H1 (cell line): ENCODE measurements around the gene TBX3. TPM values are rescaled to one million over a fixed set of nuclear protein-coding genes. Genes with fewer than 3 reads are reported as not detected.

ENCODE experiments used
- CTCF ChIA-PET: fragments of 300-600 bp; sonication (Branson Sonifier 250); formaldehyde crosslinking; loops from one replicate; lab custom pipeline; 2021; ENCODE audit not compliant: partially characterized antibody; lab: Charles Lee
- POLR2A ChIA-PET: fragments of 300-600 bp; sonication (Branson Sonifier 250); formaldehyde crosslinking; loops from one replicate; lab custom pipeline; 2021; ENCODE audit warnings: inconsistent platforms; ENCODE audit not compliant: partially characterized antibody; lab: Charles Lee
- DNase-seq, 2 experiments: peaks; one replicate each; pipeline versions ENCODE4 v3.0.0 to v3.0.0-alpha.2; 2010 to 2022; ENCODE audit warnings: low spot score in 2 of 2, low read depth in 1 of 2, mixed read lengths in 1 of 2
- FAIRE-seq: peaks from 2 replicates; lab custom pipeline; 2011; peaks lifted over from hg19 to GRCh38; lab: Jason Lieb, UNC
- H2AFZ ChIP-seq: 2 replicates; pipeline ENCODE4 v1.8.1; 2012; ENCODE audit warnings: low read length, inconsistent platforms
- H2AK5ac ChIP-seq: 2 replicates; pipeline ENCODE4 v1.6.1; 2013; ENCODE audit warnings: low read depth, low read length
- H2BK120ac ChIP-seq: replicated peaks from 2 replicates; pipeline ENCODE3; 2013; ENCODE audit warnings: low read depth, low read length, inconsistent platforms
- H2BK12ac ChIP-seq: 2 replicates; pipeline ENCODE4 v1.6.1; 2013; ENCODE audit warnings: low read depth, low read length
- H2BK15ac ChIP-seq: 2 replicates; pipeline ENCODE4 v1.6.1; 2013; ENCODE audit warnings: low read length
- H2BK20ac ChIP-seq: 2 replicates; pipeline ENCODE4 v1.6.1; 2013; ENCODE audit warnings: low read length
- H2BK5ac ChIP-seq: 2 replicates; pipeline ENCODE4 v1.6.1; 2013; ENCODE audit warnings: low read depth, low read length
- H3K14ac ChIP-seq: 2 replicates; pipeline ENCODE4 v1.6.1; 2013; ENCODE audit warnings: inconsistent platforms; ENCODE audit not compliant: insufficient read length
- H3K18ac ChIP-seq: 2 replicates; pipeline ENCODE4 v1.6.1; 2013; ENCODE audit warnings: low read length; ENCODE audit errors: extremely low read depth
- H3K23ac ChIP-seq: 2 replicates; pipeline ENCODE4 v1.6.1; 2013; ENCODE audit warnings: inconsistent platforms; ENCODE audit not compliant: insufficient read length
- H3K23me2 ChIP-seq: 2 replicates; pipeline ENCODE4 v1.6.1; 2013; ENCODE audit warnings: low read depth, low read length
- H3K27ac ChIP-seq: 2 replicates; pipeline ENCODE4 v1.6.1; 2011; ENCODE audit warnings: low read depth, low read length, inconsistent platforms
- H3K27me3 ChIP-seq, 4 experiments: replicated peaks in 1 of 4; 1 replicate in 1 of 4; 2 replicates in 3 of 4; pipeline versions ENCODE4 v1.6.1 to v1.8.1; 2011 to 2013; ENCODE audit warnings: low read length in 3 of 4, mild to moderate bottlenecking in 3 of 4, inconsistent platforms in 2 of 4, mixed read lengths in 2 of 4, moderate library complexity in 1 of 4; ENCODE audit not compliant: control insufficient read depth in 3 of 4, insufficient read depth in 3 of 4; ENCODE audit errors: extremely low read depth in 1 of 4
- H3K36me3 ChIP-seq, 4 experiments: 2 replicates each; pipeline versions ENCODE4 v1.6.1 to v1.8.1; 2011 to 2013; ENCODE audit warnings: mild to moderate bottlenecking in 4 of 4, low read length in 3 of 4, moderate library complexity in 2 of 4, control low read depth in 1 of 4, inconsistent platforms in 1 of 4; ENCODE audit not compliant: insufficient read depth in 4 of 4, control insufficient read depth in 2 of 4
- H3K4ac ChIP-seq: replicated peaks from 2 replicates; pipeline ENCODE3; 2013; ENCODE audit warnings: low read length, low read depth, mixed read lengths, inconsistent platforms; ENCODE audit not compliant: insufficient read length
- H3K4me1 ChIP-seq, 4 experiments: replicated peaks in 1 of 4; 1 replicate in 1 of 4; 2 replicates in 3 of 4; pipeline versions ENCODE4 v1.6.1 to v1.8.1; 2011 to 2013; ENCODE audit warnings: low read length in 3 of 4, inconsistent platforms in 2 of 4, mixed read lengths in 1 of 4; ENCODE audit not compliant: insufficient read depth in 4 of 4, control insufficient read depth in 3 of 4
- H3K4me2 ChIP-seq, 2 experiments: 2 replicates each; pipeline versions ENCODE4 v1.6.1 to v1.8.1; 2011 to 2013; ENCODE audit warnings: low read depth in 2 of 2, low read length in 2 of 2, control low read depth in 1 of 2, inconsistent platforms in 1 of 2, mild to moderate bottlenecking in 1 of 2; ENCODE audit not compliant: insufficient read depth in 1 of 2
- H3K4me3 ChIP-seq, 4 experiments: fragments of 200-600, 300-600 bp in 1 of 4; sonication (generic), shearing (Covaris generic), sonication (Bioruptor Twin) in 1 of 4; 2 replicates each; pipeline versions ENCODE4 v1.5.1 to v1.8.1; 2011 to 2016; ENCODE audit warnings: low read length in 4 of 4, low read depth in 3 of 4, control low read depth in 2 of 4, inconsistent platforms in 2 of 4, mild to moderate bottlenecking in 2 of 4, mixed read lengths in 1 of 4, moderate library complexity in 1 of 4; ENCODE audit not compliant: insufficient read depth in 2 of 4; ENCODE audit errors: extremely low read depth in 1 of 4
- H3K56ac ChIP-seq: replicated peaks from 2 replicates; pipeline ENCODE3; 2013; ENCODE audit warnings: low read depth, mild to moderate bottlenecking, mixed read lengths, low read length, inconsistent platforms; ENCODE audit not compliant: insufficient read length
- H3K79me1 ChIP-seq: 2 replicates; pipeline ENCODE4 v1.6.1; 2013; ENCODE audit warnings: low read depth, low read length, control low read depth
- H3K79me2 ChIP-seq, 2 experiments: 2 replicates each; pipeline versions ENCODE4 v1.6.1 to v1.8.1; 2012 to 2013; ENCODE audit warnings: low read length in 2 of 2, mild to moderate bottlenecking in 2 of 2, inconsistent platforms in 1 of 2; ENCODE audit not compliant: insufficient read depth in 2 of 2, control insufficient read depth in 1 of 2
- H3K9ac ChIP-seq, 4 experiments: replicated peaks in 1 of 4; 1 replicate in 1 of 4; 2 replicates in 3 of 4; pipeline versions ENCODE4 v1.6.1 to v1.8.1; 2011 to 2013; ENCODE audit warnings: low read depth in 3 of 4, low read length in 3 of 4, control low read depth in 2 of 4, mild to moderate bottlenecking in 2 of 4, moderate library complexity in 2 of 4, inconsistent platforms in 1 of 4; ENCODE audit errors: extremely low read depth in 1 of 4
- H3K9me3 ChIP-seq, 2 experiments: 2 replicates each; pipeline versions ENCODE4 v1.6.1 to v1.8.1; 2012 to 2013; ENCODE audit warnings: mild to moderate bottlenecking in 2 of 2, moderate library complexity in 2 of 2, control low read depth in 1 of 2, inconsistent platforms in 1 of 2, low read depth in 1 of 2, low read length in 1 of 2, mixed read lengths in 1 of 2; ENCODE audit not compliant: insufficient read depth in 2 of 2
- H4K20me1 ChIP-seq, 2 experiments: replicated peaks in 1 of 2; 2 replicates each; pipeline versions ENCODE3 to v1.8.1; 2011 to 2013; ENCODE audit warnings: inconsistent platforms in 2 of 2, low read length in 2 of 2, mild to moderate bottlenecking in 1 of 2; ENCODE audit not compliant: insufficient read depth in 2 of 2, control insufficient read depth in 1 of 2
- H4K5ac ChIP-seq: 2 replicates; pipeline ENCODE4 v1.6.1; 2013; ENCODE audit warnings: low read length, low read depth, mixed read lengths, inconsistent platforms; ENCODE audit not compliant: insufficient read length
- H4K8ac ChIP-seq: 2 replicates; pipeline ENCODE4 v1.8.0; 2013; ENCODE audit warnings: mild to moderate bottlenecking, moderate library complexity, low read length, inconsistent platforms; ENCODE audit not compliant: insufficient read depth; ENCODE audit errors: extremely low read depth
- H4K91ac ChIP-seq: replicated peaks from 2 replicates; pipeline ENCODE3; 2013; ENCODE audit warnings: low read length, mixed read lengths, inconsistent platforms; ENCODE audit not compliant: insufficient read length
- BACH1 ChIP-seq: IDR thresholded peaks from 2 replicates; pipeline ENCODE4 v1.6.1; 2012; ENCODE audit warnings: low read length, improper control_type of control experiment
- CBX8 ChIP-seq: fragments of 300-800, 300-1000 bp; sonication (generic); IDR thresholded peaks from 2 replicates; pipeline ENCODE4 v1.7.1; 2016; ENCODE audit warnings: low read depth, low read length, borderline replicate concordance
- CREB1 ChIP-seq: IDR thresholded peaks from 2 replicates; pipeline ENCODE4 v1.6.1; 2012; ENCODE audit warnings: inconsistent platforms
- EZH2 ChIP-seq: fragments of 200-600 bp; sonication (generic); IDR thresholded peaks from 2 replicates; pipeline ENCODE4 v1.7.1; 2012; ENCODE audit warnings: low read depth, mild to moderate bottlenecking, moderate library complexity, low read length, inconsistent platforms; ENCODE audit not compliant: severe bottlenecking
- FOSL1 ChIP-seq: IDR thresholded peaks from 2 replicates; pipeline ENCODE4 v1.6.1; 2011; ENCODE audit warnings: mild to moderate bottlenecking, low read depth, low read length, moderate library complexity; ENCODE audit not compliant: insufficient read depth
- RNF2 ChIP-seq: fragments of 200-900, 300-1000 bp; sonication (generic); IDR thresholded peaks from 2 replicates; pipeline ENCODE4 v1.7.1; 2016; ENCODE audit warnings: borderline replicate concordance, low read depth, mild to moderate bottlenecking, antibody characterized with exemption, low read length; ENCODE audit not compliant: poor library complexity, severe bottlenecking; ENCODE audit errors: missing control alignments
- SUZ12 ChIP-seq: fragments of 200-600 bp; sonication (generic); IDR thresholded peaks from 2 replicates; pipeline ENCODE4 v1.6.1; 2012; ENCODE audit warnings: mild to moderate bottlenecking, inconsistent platforms, low read length, moderate library complexity, mixed read lengths
- WGBS, 2 experiments: shearing (Covaris generic) in 1 of 2; methylation state at CpG; one replicate each; pipeline versions ENCODE4 v1.1.6 to v1.1.7; 2013 to 2015; ENCODE audit warnings: low lambda C conversion rate in 2 of 2, mixed read lengths in 2 of 2, inconsistent platforms in 1 of 2, low coverage in 1 of 2, missing lambda C conversion rate in 1 of 2; ENCODE audit not compliant: insufficient replicate concordance in 2 of 2, insufficient coverage in 1 of 2, insufficient read length in 1 of 2; ENCODE audit errors: extremely low coverage in 1 of 2, missing lambda C conversion rate in 1 of 2; 5-methylcytosine and 5-hydroxymethylcytosine counted together
- polyA plus RNA-seq, 7 experiments: library from polyadenylated mRNA; depleted of rRNA in 3 of 7; stranded (reverse) in 5 of 7; unstranded in 2 of 7; fragments of >200 nt in 5 of 7; fragments of 200-250 nt in 2 of 7; gene quantifications; 1 replicate in 5 of 7; 2 replicates in 1 of 7; 4 replicates in 1 of 7; pipeline versions ENCODE4 v1.2.1 to v1.2.3, GENCODE V29; 2011 to 2013; ENCODE audit warnings: missing spikeins in 2 of 7, mixed read lengths in 2 of 7
- total RNA-seq: library from RNA; stranded (reverse); fragmentation: NEBNext Ultra II Directional; extraction: Animal tissue kit (Norgen Biotek cat#: 25700); gene quantifications from 2 replicates; pipeline ENCODE4 v1.2.1, GENCODE V29; 2021

Gene TBX3
- total and polyA plus RNA-seq, 2 of the 8 experiments (the other 6 are each of a cell fraction or from before 2014, with no cell fraction given) = 0.09 to 1.0 TPM

DNA sequence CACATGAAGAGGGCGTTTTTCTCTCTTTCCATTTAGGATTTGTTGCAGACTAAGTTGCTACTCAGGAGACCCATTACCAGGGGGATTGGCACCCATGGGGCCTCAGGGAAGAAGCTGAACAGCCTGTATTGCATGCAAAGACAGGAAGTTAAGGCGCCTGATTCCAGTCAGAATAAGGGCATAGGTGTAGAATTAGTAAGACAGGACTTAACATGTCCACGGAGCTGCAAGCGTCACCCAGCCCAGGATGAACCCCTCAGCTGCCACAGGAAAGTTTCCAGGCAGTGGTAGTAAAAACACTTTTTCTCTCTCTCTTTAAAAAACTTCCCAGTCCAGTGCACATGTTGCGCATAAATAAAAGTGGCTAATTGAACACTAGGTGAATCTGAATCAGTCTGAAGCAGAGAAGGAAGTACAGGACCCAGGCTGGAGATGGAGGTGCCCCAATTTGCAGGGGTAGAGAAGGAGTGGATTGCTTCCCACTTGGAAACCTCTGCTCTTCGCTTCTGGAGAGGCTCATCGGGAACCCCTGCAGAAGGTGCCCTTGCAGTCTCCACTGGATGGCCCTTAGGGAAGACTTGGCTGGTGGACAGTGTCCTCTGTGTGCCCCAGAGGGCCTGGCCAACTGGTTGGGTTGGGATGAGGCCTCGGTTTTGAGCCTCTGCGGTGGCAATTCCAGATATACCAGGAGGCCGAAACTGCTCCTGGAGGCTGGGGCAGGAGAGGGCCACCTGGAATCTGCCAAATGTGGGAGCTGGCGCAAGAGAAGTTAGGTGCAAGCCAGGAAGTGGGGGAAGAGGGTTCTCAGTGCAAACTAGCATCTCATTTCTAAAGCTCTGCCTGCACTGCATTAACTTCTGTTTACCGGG, 10.7 kb upstream of the TBX3 start:
- ChIA-PET POLR2A (interaction anchor here (0.7 to 1.2 kb wide), 4 partner anchors 12 to 25 kb away, joined by 3 to 4 read pairs (median 3); no protein-coding TSS in a partner anchor), CTCF (interaction anchor here (1.3 to 2.4 kb wide), 4 partner anchors 7 to 27 kb away, joined by 4 to 12 read pairs (median 8); partner anchors contain the start of gene TBX3)
- Histone ChIP-seq H3K36me3 (no peaks in the 10 kb centered on the region), H3K4me3 (no peak overlapping the region), H3K4ac (no peak overlapping the region), H2AFZ (no peak overlapping the region), H3K56ac (no peak overlapping the region), H2BK120ac (no peak overlapping the region), H4K5ac (no peak overlapping the region), H3K79me1 (no peaks in the 10 kb centered on the region), H3K23me2 (peaks cover 5% of the 10 kb centered on the region; the same call in 1 of the 2 replicates), H3K4me2 (no peak overlapping the region), H3K79me2 (no peaks in the 10 kb centered on the region), H4K20me1 (peaks cover 23 to 27% of the 10 kb centered on the region in 2 experiments), H2BK12ac (no peak overlapping the region), H3K14ac (no peak overlapping the region), H2BK20ac (0 out of 2 replicates have a peak overlapping the region, but pooled peaks have one; percentile 32), H3K9ac (no peak overlapping the region), H4K91ac (no peak overlapping the region), H2AK5ac (0 out of 2 replicates have a peak overlapping the region, but pooled peaks have one; percentile 65), H3K27ac (no peak overlapping the region), H3K27me3 (peaks cover 93 to 100% (median 99%) of the 10 kb centered on the region in 4 experiments), H3K18ac (peak overlapping the region; percentile 19; the same call in 1 of the 2 replicates), H3K9me3 (no peaks in the 10 kb centered on the region), H4K8ac (no peak overlapping the region), H2BK5ac (no peak overlapping the region), H2BK15ac (no peak overlapping the region), H3K4me1 (peaks cover 9 to 35% (median 15%) of the 10 kb centered on the region in 4 experiments), H3K23ac (no peak overlapping the region)
- TF ChIP-seq EZH2 (peak; percentile 89), BACH1 (no peak), SUZ12 (peak; percentile 88), CREB1 (no peak), FOSL1 (no peak), RNF2 (peak; percentile 96), CBX8 (0 out of 2 replicates have a peak, but pooled peaks have one; percentile 44)
- DNase-seq (no peak), FAIRE-seq (no peak)
- 24% methylated on average over 12 of the region's 12 CpGs; no CpG with 5 or more reads in 1 of the 2 experiments for WGBS, 2 experiments
